Ectodermal cell (in vitro differentiated cells): Measurements from ENCODE around the gene FMN2.
"Not testable (repeated sequence)": the region's sequence is repeated elsewhere in the genome, so short reads cannot be mapped to it uniquely, and the experiment has no call there.

Experiments used
- H3K27ac ChIP-seq: 2 replicates; pipeline ENCODE4 v1.7.0; 2013; ENCODE audit warnings: mild to moderate bottlenecking, low read depth, low read length; ENCODE audit not compliant: insufficient read depth, poor library complexity, severe bottlenecking
- H3K27me3 ChIP-seq: 2 replicates; pipeline ENCODE4 v1.7.0; 2013; ENCODE audit warnings: mild to moderate bottlenecking, low read length; ENCODE audit not compliant: insufficient read depth, control insufficient read depth, poor library complexity, severe bottlenecking
- H3K36me3 ChIP-seq: one replicate; pipeline ENCODE4 v1.7.0; 2013; ENCODE audit warnings: low read length; ENCODE audit not compliant: control insufficient read depth, insufficient read depth
- H3K4me1 ChIP-seq: one replicate; pipeline ENCODE4 v1.7.0; 2013; ENCODE audit warnings: low read length; ENCODE audit not compliant: control insufficient read depth, insufficient read depth
- H3K4me3 ChIP-seq: 2 replicates; pipeline ENCODE4 v1.7.0; 2013; ENCODE audit warnings: low read depth, low read length, control low read depth; ENCODE audit not compliant: insufficient read depth
- H3K9me3 ChIP-seq: 2 replicates; pipeline ENCODE4 v1.7.0; 2013; ENCODE audit warnings: mild to moderate bottlenecking, low read length, moderate library complexity; ENCODE audit not compliant: control insufficient read depth
- WGBS, 2 experiments: methylation state at CpG; one replicate each; pipeline ENCODE4 v1.1.7; 2013; ENCODE audit warnings: missing lambda C conversion rate in 2 of 2; 5-methylcytosine and 5-hydroxymethylcytosine counted together

FMN2 gene

DNA sequence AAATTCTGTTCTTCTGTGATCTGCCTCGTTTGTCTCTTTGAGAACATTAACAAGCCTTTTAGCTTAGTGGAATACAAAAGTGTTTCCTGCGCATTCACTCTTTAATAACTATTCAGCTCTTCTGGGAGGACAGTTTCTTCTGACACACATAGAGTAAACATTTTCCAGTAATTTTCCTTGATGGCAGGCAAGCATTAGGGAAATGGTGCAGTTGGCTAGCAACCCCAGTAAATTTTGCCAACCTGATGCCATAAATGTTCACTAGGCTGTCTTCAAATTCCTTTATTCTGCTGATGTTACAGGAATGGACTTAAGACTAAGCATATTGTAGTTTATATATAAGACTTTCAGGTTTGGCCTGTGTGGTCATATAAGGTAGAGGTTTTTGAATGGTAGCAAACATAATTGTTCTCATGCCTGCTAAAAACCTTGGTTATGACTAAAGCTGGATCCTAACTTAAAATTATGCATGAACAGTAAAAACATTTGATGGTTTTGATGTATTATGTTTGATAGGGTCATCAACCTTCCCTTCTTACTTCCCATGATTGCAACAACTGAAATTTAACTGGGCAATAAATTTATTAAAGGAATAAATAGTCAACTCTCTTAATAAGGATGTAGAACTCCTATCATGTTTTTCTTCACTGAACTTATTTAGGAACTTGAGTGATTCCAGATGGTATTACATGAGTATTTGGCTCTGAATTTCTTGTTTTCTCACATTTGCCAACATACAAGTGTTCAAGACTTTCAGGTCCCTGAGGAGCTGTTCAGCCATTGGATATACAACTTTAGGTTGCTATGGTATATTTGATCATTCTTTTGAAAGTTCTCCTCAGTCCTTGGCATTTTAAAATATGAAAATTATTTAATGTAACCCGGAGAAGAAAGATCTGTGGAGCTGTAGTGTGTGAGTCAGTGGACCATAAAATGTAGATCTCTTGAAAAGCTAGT lies 223.4 kb downstream of the FMN2 start:
- H3K36me3 ChIP-seq: no peaks in the 10 kb centered on the region
- H3K4me1 ChIP-seq: no peaks in the 10 kb centered on the region
- 87 to 91% methylated on average over 3 of the region's 3 CpGs for WGBS, 2 experiments
- no peaks in the 10 kb centered on the region for H3K27me3 ChIP-seq
- no peak overlapping the region for H3K27ac ChIP-seq
- H3K9me3 ChIP-seq: no peaks in the 10 kb centered on the region
- no peak overlapping the region for H3K4me3 ChIP-seq

- Histone ChIP-seq H3K4me1 (no peaks in the 10 kb centered on the region), H3K36me3 (no peaks in the 10 kb centered on the region), H3K27ac (no peak overlapping the region), H3K4me3 (no peak overlapping the region), H3K27me3 (no peaks in the 10 kb centered on the region), H3K9me3 (no peaks in the 10 kb centered on the region)
- WGBS, 2 experiments: 94 to 98% methylated on average over 3 of the region's 3 CpGs
These were observed 228.3 kb downstream of the FMN2 start for GRCh38 chr1:240319998-240320397.

- no peaks in the 10 kb centered on the region for H3K27me3 ChIP-seq
- WGBS, 2 experiments: 77 to 80% methylated on average over 5 of the region's 5 CpGs
- H3K36me3 ChIP-seq: no peaks in the 10 kb centered on the region
- no peak overlapping the region for H3K4me3 ChIP-seq
- no peaks in the 10 kb centered on the region for H3K9me3 ChIP-seq
- no peak overlapping the region for H3K27ac ChIP-seq
- no peaks in the 10 kb centered on the region for H3K4me1 ChIP-seq
These were observed 229.0 kb downstream of the FMN2 start for GRCh38 chr1:240320659-240321058.

- H3K4me1 ChIP-seq: no peaks in the 10 kb centered on the region
- H3K9me3 ChIP-seq: no peaks in the 10 kb centered on the region
- no peak overlapping the region for H3K27ac ChIP-seq
- no peaks in the 10 kb centered on the region for H3K27me3 ChIP-seq
- H3K36me3 ChIP-seq: no peaks in the 10 kb centered on the region
- WGBS, 2 experiments: 89 to 91% methylated on average over 4 of the region's 4 CpGs
- H3K4me3 ChIP-seq: no peak overlapping the region
These were observed 231.3 kb downstream of the FMN2 start for GRCh38 chr1:240322943-240323342.

DNA sequence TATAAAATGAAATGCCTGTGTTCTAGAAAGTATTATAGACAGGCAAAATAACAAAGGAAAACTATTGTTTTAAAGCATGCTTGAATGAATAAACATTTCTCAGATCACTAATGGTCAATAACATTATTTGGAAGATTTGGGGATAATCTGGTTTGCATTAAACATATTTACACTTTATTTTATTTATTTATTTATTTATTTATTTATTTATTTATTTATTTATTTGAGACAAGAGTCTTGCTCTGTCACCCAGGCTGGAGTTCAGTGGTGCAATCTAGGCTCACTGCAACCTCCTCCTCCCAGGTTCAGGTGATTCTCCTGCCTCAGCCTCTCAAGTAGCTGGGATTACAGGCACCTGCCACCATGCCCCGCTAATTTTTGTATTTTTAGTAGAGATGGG lies 236.7 kb downstream of the FMN2 start:
- not testable (repeated sequence) for H3K4me1 ChIP-seq, H3K4me3 ChIP-seq, H3K36me3 ChIP-seq, H3K27ac ChIP-seq, H3K9me3 ChIP-seq, H3K27me3 ChIP-seq
- WGBS, 2 experiments: 92 to 94% methylated on average over 1 of the region's 1 CpG

- Histone ChIP-seq H3K9me3 (no peaks in the 10 kb centered on the region), H3K27me3 (no peaks in the 10 kb centered on the region), H3K4me3 (no peak overlapping the region), H3K36me3 (no peaks in the 10 kb centered on the region), H3K4me1 (no peaks in the 10 kb centered on the region), H3K27ac (no peak overlapping the region)
- WGBS, 2 experiments: 93 to 97% methylated on average over 6 of the region's 6 CpGs
These were observed 237.8 kb downstream of the FMN2 start for GRCh38 chr1:240329443-240329842.

DNA sequence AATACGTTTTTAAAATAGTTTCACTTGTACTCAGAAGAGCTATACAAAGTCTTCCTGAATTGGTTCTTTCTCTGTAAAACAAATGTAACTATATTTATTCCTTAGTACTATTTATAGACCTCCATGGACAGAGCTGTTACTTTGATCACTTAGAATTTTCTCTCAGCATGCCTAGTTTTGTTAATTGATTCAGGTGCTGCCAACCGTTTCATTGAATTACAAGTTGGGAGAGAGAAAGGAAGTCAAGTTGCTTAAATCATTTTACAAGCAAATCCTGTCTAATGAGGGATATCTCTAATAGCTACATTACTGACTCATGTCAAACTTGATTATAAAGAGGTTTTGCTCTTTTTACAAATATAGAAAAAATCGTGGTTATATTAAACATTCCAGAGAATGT lies 241.0 kb downstream of the FMN2 start:
- Histone ChIP-seq H3K36me3 (no peaks in the 10 kb centered on the region), H3K9me3 (no peaks in the 10 kb centered on the region), H3K4me1 (no peaks in the 10 kb centered on the region), H3K4me3 (no peak overlapping the region), H3K27ac (no peak overlapping the region), H3K27me3 (no peaks in the 10 kb centered on the region)
- WGBS, 2 experiments: 33 to 80% methylated on average over 1 of the region's 3 CpGs

- no peaks in the 10 kb centered on the region for H3K27me3 ChIP-seq
- WGBS, 2 experiments: 66 to 67% methylated on average over 5 of the region's 5 CpGs
- no peaks in the 10 kb centered on the region for H3K9me3 ChIP-seq
- no peak overlapping the region for H3K27ac ChIP-seq
- no peaks in the 10 kb centered on the region for H3K4me1 ChIP-seq
- H3K36me3 ChIP-seq: no peaks in the 10 kb centered on the region
- no peak overlapping the region for H3K4me3 ChIP-seq
These were observed 246.1 kb downstream of the FMN2 start for GRCh38 chr1:240337781-240338180.

DNA sequence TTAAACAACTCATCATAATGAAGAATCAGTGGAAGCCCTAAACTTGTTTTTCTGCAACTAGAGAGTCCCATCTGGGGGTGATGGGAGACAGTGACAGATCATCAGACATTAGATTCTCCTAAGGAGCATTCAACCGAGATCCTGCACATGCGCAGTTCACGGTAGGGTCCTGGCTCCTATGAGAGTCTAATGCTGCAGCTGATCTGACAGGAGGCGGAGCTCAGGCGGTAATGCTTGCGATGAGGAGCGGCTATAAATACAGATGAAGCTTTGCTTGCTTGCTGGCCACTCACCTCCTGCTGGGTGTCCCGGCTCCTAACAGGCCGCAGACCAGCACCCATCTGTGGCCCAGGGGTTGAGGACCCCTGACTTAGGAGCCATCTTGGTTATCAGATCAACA lies 247.2 kb downstream of the FMN2 start:
- H3K4me1 ChIP-seq: no peaks in the 10 kb centered on the region
- no peak overlapping the region for H3K27ac ChIP-seq
- H3K36me3 ChIP-seq: no peaks in the 10 kb centered on the region
- no peaks in the 10 kb centered on the region for H3K27me3 ChIP-seq
- WGBS, 2 experiments: 87 to 89% methylated on average over 9 of the region's 9 CpGs
- no peak overlapping the region for H3K4me3 ChIP-seq
- H3K9me3 ChIP-seq: no peaks in the 10 kb centered on the region

- no peak overlapping the region for H3K27ac ChIP-seq
- H3K36me3 ChIP-seq: no peaks in the 10 kb centered on the region
- H3K9me3 ChIP-seq: no peaks in the 10 kb centered on the region
- H3K4me1 ChIP-seq: no peaks in the 10 kb centered on the region
- no peaks in the 10 kb centered on the region for H3K27me3 ChIP-seq
- 79 to 89% methylated on average over 5 to 6 of the region's 6 CpGs for WGBS, 2 experiments
- no peak overlapping the region for H3K4me3 ChIP-seq
These were observed 249.9 kb downstream of the FMN2 start for GRCh38 chr1:240341365-240342250.
